Mammary epithelial cell (primary cell): ENCODE results near the gene IGF2BP3.

ENCODE experiments used
- EZH2 ChIP-seq: IDR thresholded peaks from 2 replicates; pipeline ENCODE4 v1.6.1; 2012; ENCODE audit warnings: low read length, inconsistent platforms, borderline replicate concordance
- TF ChIP-seq, protein P1 (sequence below), 2 donors: IDR thresholded peaks in 1 of 2; conservative IDR thresholded peaks in 1 of 2; 2 replicates each; pipeline ENCODE4 v1.5.1; 2011 to 2012; ENCODE audit warnings: inconsistent platforms in 2 of 2, low read length in 2 of 2, mild to moderate bottlenecking in 2 of 2, control low read depth in 1 of 2, low read depth in 1 of 2; ENCODE audit not compliant: insufficient read depth in 1 of 2; ENCODE audit errors: extremely low read depth in 1 of 2

DNA sequence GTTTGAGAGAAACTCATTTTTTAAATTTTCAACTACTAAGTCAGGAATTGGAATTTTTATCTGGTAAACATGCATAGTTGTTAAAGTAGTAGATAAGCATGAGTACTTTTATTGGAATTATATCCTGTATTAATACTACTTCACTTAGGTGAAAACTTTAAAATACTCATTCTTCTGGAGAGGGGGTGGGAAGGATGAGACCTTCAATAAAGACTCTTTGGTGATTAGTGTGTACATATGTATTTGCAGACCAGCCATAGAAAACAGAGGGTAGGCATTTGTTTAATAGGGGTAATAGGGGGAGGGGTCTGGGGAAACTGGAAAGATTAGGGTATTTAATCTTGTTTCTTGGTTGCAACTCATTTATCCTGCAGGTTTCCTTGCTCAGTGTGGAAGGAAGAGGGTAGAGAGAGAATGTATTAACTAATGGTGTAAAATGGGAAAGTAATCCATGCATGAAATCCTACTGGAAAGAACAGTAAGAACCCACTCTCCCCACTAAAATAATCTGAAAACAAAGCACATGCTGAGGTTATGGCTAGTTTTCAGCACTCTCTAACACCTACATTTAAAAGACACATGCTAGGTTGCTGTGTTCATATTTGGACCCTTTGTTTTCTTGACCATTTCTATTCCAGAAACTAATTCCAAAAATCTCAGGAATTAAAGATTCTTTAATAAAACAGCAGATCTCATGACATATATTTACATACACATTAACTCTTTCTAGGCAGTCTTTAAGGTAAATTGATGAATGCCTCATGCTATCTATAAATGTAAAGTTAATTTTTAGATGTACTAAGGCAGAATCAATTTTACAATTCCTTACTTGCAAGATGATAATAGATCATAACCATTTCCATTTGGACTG, 6.2 kb upstream of the IGF2BP3 start:
- TF ChIP-seq, protein P1, sequence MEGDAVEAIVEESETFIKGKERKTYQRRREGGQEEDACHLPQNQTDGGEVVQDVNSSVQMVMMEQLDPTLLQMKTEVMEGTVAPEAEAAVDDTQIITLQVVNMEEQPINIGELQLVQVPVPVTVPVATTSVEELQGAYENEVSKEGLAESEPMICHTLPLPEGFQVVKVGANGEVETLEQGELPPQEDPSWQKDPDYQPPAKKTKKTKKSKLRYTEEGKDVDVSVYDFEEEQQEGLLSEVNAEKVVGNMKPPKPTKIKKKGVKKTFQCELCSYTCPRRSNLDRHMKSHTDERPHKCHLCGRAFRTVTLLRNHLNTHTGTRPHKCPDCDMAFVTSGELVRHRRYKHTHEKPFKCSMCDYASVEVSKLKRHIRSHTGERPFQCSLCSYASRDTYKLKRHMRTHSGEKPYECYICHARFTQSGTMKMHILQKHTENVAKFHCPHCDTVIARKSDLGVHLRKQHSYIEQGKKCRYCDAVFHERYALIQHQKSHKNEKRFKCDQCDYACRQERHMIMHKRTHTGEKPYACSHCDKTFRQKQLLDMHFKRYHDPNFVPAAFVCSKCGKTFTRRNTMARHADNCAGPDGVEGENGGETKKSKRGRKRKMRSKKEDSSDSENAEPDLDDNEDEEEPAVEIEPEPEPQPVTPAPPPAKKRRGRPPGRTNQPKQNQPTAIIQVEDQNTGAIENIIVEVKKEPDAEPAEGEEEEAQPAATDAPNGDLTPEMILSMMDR (conservative IDR thresholded peaks at IDR 0.05 in 1 of 2, IDR thresholded peaks at IDR 0.05 in 1 of 2; ENCODE audit: extremely low read depth in 1 of 2, insufficient read depth in 1 of 2, low read depth in 1 of 2, low read length in 2 of 2): no peak
- TF ChIP-seq EZH2: no peak
